Temporal lobe (tissue), 2 donors: ENCODE data around the gene PTPMT1. TPM values are rescaled to one million over a fixed set of nuclear protein-coding genes. Genes with fewer than 3 reads are reported as not detected.

Experiments
- small RNA-seq: library from RNA; depleted of rRNA; stranded (forward); fragments of <200 nt; gene quantifications from one replicate; pipeline ENCODE3, GENCODE V24; 2014; ENCODE audit warnings: low replicate concordance
- total RNA-seq: library from RNA; depleted of rRNA; stranded (reverse); fragments of >200 nt; gene quantifications from one replicate; pipeline ENCODE4 v1.2.3, GENCODE V29; 2014

Gene PTPMT1
- total RNA-seq, 1 donor from 2014 or later = 16.2 TPM

Small RNA genes lying within 50 kb of the gene (small RNA-seq; reads per million reads assigned to genes)
- gene RN7SL652P (not detected), gene RNU5E-10P (0.11 reads per million)

Other genes with a start within 250 kb of the PTPMT1 start
- not detected for gene MYBPC3, start 212.9 kb upstream of the PTPMT1 start, total RNA-seq
- 1.7 TPM for gene SPI1, start 187.1 kb upstream of the PTPMT1 start, total RNA-seq
- 9.3 TPM for gene SLC39A13, start 157.0 kb upstream of the PTPMT1 start, total RNA-seq
- 90.2 TPM for gene PSMC3, start 139.2 kb upstream of the PTPMT1 start, total RNA-seq
- gene RAPSN, start 116.5 kb upstream of the PTPMT1 start, total RNA-seq = not detected
- 175 TPM for gene CELF1, start 12.5 kb upstream of the PTPMT1 start, total RNA-seq
- gene KBTBD4, start 13.4 kb downstream of the PTPMT1 start, total RNA-seq = 24.6 TPM
- gene NDUFS3, start 13.5 kb downstream of the PTPMT1 start, total RNA-seq = 42.3 TPM
- 0.25 TPM for gene FAM180B, start 21.1 kb downstream of the PTPMT1 start, total RNA-seq
- 16.7 TPM for gene C1QTNF4, start 28.8 kb downstream of the PTPMT1 start, total RNA-seq
- 62.0 TPM for gene MTCH2, start 77.0 kb downstream of the PTPMT1 start, total RNA-seq
- 0.25 TPM for gene AGBL2, start 149.8 kb downstream of the PTPMT1 start, total RNA-seq
- gene FNBP4, start 201.7 kb downstream of the PTPMT1 start, total RNA-seq = 74.7 TPM